ENCODE data around the gene GPRC5C.
A peak's percentile ranks its signal among the peaks of the same experiment; 100 is the strongest.

Gene GPRC5C

DNA sequence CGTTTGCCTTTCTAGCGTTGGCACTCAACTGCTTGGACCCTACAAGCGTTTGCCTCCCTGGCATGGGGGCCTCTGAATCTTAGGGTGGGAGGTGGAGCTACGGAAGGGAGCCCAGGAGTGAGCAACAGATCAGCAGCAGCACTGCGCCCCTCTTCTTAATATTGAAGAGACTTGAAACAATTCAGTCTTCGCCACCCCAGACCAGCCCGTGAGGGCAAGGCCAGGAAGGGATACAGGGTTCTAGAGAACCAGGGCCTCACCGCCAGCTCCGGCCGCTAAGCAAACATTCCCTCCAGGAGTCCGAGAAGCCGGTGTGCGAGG is 1.5 kb upstream of the GPRC5C start:
- TF ChIP-seq, protein P1, sequence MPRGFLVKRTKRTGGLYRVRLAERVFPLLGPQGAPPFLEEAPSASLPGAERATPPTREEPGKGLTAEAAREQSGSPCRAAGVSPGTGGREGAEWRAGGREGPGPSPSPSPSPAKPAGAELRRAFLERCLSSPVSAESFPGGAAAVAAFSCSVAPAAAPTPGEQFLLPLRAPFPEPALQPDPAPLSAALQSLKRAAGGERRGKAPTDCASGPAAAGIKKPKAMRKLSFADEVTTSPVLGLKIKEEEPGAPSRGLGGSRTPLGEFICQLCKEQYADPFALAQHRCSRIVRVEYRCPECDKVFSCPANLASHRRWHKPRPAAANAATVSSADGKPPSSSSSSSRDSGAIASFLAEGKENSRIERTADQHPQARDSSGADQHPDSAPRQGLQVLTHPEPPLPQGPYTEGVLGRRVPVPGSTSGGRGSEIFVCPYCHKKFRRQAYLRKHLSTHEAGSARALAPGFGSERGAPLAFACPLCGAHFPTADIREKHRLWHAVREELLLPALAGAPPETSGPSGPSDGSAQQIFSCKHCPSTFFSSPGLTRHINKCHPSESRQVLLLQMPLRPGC (tag by site-specific recombination; IDR thresholded peaks at IDR 0.05) = no peak
- TF ChIP-seq ZNF530 (tag by site-specific recombination; IDR thresholded peaks at IDR 0.05; ENCODE audit: low read depth) (no peak), ZNF626 (tag by site-specific recombination; IDR thresholded peaks at IDR 0.05) (no peak), ZNF837 (tag by site-specific recombination; IDR thresholded peaks at IDR 0.05) (no peak), ZBTB20 (tag by site-specific recombination; IDR thresholded peaks at IDR 0.05) (peak; percentile 98), ZNF404 (tag by site-specific recombination; IDR thresholded peaks at IDR 0.05) (no peak), ZNF747 (tag by site-specific recombination; IDR thresholded peaks at IDR 0.05) (no peak), SCRT1 (tag by site-specific recombination; IDR thresholded peaks at IDR 0.05; ENCODE audit: borderline replicate concordance) (no peak; the same call in 1 of the 2 replicates), ZNF211 (tag by site-specific recombination; IDR thresholded peaks at IDR 0.05; ENCODE audit: low read depth) (no peak), SCRT2 (tag by site-specific recombination; IDR thresholded peaks at IDR 0.05) (peak; percentile 84)
- TF ChIP-seq, protein P2, sequence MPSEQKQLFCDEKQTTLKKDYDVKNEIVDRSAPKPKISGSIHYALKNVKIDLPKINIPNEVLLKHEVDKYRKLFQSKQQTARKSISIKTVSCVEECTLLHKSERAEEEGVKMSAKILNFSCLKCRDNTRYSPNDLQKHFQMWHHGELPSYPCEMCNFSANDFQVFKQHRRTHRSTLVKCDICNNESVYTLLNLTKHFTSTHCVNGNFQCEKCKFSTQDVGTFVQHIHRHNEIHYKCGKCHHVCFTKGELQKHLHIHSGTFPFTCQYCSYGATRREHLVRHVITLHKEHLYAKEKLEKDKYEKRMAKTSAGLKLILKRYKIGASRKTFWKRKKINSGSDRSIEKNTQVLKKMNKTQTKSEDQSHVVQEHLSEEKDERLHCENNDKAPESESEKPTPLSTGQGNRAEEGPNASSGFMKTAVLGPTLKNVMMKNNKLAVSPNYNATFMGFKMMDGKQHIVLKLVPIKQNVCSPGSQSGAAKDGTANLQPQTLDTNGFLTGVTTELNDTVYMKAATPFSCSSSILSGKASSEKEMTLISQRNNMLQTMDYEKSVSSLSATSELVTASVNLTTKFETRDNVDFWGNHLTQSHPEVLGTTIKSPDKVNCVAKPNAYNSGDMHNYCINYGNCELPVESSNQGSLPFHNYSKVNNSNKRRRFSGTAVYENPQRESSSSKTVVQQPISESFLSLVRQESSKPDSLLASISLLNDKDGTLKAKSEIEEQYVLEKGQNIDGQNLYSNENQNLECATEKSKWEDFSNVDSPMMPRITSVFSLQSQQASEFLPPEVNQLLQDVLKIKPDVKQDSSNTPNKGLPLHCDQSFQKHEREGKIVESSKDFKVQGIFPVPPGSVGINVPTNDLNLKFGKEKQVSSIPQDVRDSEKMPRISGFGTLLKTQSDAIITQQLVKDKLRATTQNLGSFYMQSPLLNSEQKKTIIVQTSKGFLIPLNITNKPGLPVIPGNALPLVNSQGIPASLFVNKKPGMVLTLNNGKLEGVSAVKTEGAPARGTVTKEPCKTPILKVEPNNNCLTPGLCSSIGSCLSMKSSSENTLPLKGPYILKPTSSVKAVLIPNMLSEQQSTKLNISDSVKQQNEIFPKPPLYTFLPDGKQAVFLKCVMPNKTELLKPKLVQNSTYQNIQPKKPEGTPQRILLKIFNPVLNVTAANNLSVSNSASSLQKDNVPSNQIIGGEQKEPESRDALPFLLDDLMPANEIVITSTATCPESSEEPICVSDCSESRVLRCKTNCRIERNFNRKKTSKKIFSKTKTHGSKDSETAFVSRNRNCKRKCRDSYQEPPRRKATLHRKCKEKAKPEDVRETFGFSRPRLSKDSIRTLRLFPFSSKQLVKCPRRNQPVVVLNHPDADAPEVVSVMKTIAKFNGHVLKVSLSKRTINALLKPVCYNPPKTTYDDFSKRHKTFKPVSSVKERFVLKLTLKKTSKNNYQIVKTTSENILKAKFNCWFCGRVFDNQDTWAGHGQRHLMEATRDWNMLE (tag by site-specific recombination; conservative IDR thresholded peaks at IDR 0.05; ENCODE audit: low read depth) = no peak
- ChIA-PET POLR2A (interaction anchor here (1.0 to 1.7 kb wide), 8 partner anchors 13 to 227 kb away, joined by 3 to 7 read pairs (median 5); partner anchors contain the start of gene RPL38), CTCF (interaction anchor here (0.6 to 2.1 kb wide), 7 partner anchors 7 to 132 kb away, joined by 3 to 19 read pairs (median 6); partner anchors contain the start of gene GPR142)
- Histone ChIP-seq H3K27ac (ENCODE audit: extremely low read depth, low read depth, low read length) (peak overlapping the region; percentile 98), H3K4me1 (ENCODE audit: control insufficient read depth, insufficient read depth, low read length) (peaks cover 15% of the 10 kb centered on the region), H3K4me3 (ENCODE audit: low read depth, low read length) (peak overlapping the region; percentile 59), H3K36me3 (ENCODE audit: control insufficient read depth in 2 of 2, insufficient read depth in 1 of 2, low read length in 2 of 2) (no peaks in the 10 kb centered on the region), H3K9me3 (ENCODE audit: control insufficient read depth, insufficient read depth, low read depth, low read length) (no peaks in the 10 kb centered on the region)

DNA sequence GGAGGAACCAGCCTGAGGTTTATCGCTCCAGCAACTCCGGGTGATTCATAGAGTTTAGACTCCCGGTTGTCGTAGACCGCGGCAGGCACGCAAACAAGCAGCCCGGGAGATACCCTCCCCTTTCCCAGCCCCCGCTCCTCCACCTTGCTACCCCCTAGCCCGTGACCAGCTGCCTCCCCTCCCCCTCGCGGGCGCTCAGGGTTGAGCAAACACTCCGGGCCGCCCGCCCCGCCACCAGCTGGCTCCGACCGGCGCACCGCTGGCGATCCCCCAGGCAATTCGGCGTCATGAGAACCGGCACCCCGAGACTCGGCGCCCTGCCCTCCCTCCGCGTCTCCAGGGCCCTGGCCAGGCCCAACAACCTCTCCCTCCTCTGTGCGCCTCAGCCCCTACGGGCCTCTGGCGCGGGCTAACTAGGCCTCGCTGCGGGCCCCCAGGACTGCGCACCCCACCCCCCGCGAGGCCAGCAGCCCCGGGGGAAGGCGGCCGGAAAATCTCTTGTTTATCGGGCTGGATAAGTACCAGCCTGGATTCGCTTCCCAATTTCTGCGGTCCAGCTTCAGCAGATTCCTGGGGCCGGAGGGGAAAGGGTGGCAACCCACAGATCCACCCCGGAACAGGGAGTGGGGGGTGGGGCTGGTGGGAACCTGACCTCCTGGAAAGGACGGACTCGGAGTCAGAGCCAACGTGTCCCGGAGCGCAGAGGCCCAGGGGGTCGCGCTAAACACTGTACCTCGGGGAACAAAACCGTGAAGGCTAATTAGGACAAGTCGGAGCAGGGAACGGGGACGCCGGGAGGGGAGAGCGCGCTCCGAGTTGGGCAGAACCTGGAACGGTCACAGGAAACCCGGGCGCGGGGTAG is 951 bp upstream of the GPRC5C start:
- H3K36me3 ChIP-seq (ENCODE audit: control insufficient read depth in 2 of 2, insufficient read depth in 1 of 2, low read length in 2 of 2) = no peaks in the 10 kb centered on the region
- ChIA-PET POLR2A (interaction anchor here (1.0 to 1.7 kb wide), 8 partner anchors 12 to 228 kb away, joined by 3 to 7 read pairs (median 5); partner anchors contain the start of gene RPL38), CTCF (interaction anchor here (0.6 to 2.1 kb wide), 6 partner anchors 8 to 132 kb away, joined by 3 to 19 read pairs (median 6); partner anchors contain the start of gene GPR142)
- H3K27ac ChIP-seq (ENCODE audit: extremely low read depth, low read depth, low read length) = peak overlapping the region; percentile 98
- no peaks in the 10 kb centered on the region for H3K9me3 ChIP-seq (ENCODE audit: control insufficient read depth, insufficient read depth, low read depth, low read length)
- H3K4me1 ChIP-seq (ENCODE audit: control insufficient read depth, insufficient read depth, low read length) = peaks cover 15% of the 10 kb centered on the region
- H3K4me3 ChIP-seq (ENCODE audit: low read depth, low read length) = peak overlapping the region; percentile 59
- TF ChIP-seq, protein P3, sequence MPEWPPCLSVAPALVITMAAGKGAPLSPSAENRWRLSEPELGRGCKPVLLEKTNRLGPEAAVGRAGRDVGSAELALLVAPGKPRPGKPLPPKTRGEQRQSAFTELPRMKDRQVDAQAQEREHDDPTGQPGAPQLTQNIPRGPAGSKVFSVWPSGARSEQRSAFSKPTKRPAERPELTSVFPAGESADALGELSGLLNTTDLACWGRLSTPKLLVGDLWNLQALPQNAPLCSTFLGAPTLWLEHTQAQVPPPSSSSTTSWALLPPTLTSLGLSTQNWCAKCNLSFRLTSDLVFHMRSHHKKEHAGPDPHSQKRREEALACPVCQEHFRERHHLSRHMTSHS (tag by site-specific recombination; IDR thresholded peaks at IDR 0.05) = 0 out of 2 replicates have a peak, but pooled peaks have one; percentile 59
- TF ChIP-seq, protein P1 (tag by site-specific recombination; IDR thresholded peaks at IDR 0.05) = 0 out of 2 replicates have a peak, but pooled peaks have one; percentile 19
- TF ChIP-seq ZNF169 (tag by site-specific recombination; IDR thresholded peaks at IDR 0.05) = no peak
- no peak for TF ChIP-seq ZFP41 (tag by site-specific recombination; IDR thresholded peaks at IDR 0.05; ENCODE audit: borderline replicate concordance)
- TF ChIP-seq ZNF677 (tag by site-specific recombination; IDR thresholded peaks at IDR 0.05) = no peak
- no peak for TF ChIP-seq ZNF354C (tag by site-specific recombination; IDR thresholded peaks at IDR 0.05; ENCODE audit: borderline replicate concordance, low read depth)
- TF ChIP-seq, protein P4, sequence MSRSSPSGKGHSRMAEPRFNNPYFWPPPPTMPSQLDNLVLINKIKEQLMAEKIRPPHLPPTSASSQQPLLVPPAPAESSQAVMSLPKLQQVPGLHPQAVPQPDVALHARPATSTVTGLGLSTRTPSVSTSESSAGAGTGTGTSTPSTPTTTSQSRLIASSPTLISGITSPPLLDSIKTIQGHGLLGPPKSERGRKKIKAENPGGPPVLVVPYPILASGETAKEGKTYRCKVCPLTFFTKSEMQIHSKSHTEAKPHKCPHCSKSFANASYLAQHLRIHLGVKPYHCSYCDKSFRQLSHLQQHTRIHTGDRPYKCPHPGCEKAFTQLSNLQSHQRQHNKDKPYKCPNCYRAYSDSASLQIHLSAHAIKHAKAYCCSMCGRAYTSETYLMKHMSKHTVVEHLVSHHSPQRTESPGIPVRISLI (tag by site-specific recombination; IDR thresholded peaks at IDR 0.05) = no peak
- peak; percentile 67 for TF ChIP-seq ZBTB17 (tag by site-specific recombination; IDR thresholded peaks at IDR 0.05)
- TF ChIP-seq, protein P5, sequence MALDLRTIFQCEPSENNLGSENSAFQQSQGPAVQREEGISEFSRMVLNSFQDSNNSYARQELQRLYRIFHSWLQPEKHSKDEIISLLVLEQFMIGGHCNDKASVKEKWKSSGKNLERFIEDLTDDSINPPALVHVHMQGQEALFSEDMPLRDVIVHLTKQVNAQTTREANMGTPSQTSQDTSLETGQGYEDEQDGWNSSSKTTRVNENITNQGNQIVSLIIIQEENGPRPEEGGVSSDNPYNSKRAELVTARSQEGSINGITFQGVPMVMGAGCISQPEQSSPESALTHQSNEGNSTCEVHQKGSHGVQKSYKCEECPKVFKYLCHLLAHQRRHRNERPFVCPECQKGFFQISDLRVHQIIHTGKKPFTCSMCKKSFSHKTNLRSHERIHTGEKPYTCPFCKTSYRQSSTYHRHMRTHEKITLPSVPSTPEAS (tag by site-specific recombination; IDR thresholded peaks at IDR 0.05) = no peak; the same call in 1 of the 2 replicates
- no peak for TF ChIP-seq ZNF776 (tag by site-specific recombination; IDR thresholded peaks at IDR 0.05; ENCODE audit: borderline replicate concordance)
